Measurements from ENCODE around the gene MEMO1.

- TF ChIP-seq, protein P1, sequence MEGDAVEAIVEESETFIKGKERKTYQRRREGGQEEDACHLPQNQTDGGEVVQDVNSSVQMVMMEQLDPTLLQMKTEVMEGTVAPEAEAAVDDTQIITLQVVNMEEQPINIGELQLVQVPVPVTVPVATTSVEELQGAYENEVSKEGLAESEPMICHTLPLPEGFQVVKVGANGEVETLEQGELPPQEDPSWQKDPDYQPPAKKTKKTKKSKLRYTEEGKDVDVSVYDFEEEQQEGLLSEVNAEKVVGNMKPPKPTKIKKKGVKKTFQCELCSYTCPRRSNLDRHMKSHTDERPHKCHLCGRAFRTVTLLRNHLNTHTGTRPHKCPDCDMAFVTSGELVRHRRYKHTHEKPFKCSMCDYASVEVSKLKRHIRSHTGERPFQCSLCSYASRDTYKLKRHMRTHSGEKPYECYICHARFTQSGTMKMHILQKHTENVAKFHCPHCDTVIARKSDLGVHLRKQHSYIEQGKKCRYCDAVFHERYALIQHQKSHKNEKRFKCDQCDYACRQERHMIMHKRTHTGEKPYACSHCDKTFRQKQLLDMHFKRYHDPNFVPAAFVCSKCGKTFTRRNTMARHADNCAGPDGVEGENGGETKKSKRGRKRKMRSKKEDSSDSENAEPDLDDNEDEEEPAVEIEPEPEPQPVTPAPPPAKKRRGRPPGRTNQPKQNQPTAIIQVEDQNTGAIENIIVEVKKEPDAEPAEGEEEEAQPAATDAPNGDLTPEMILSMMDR (IDR thresholded peaks at IDR 0.05; ENCODE audit: poor library complexity), result no peak
- no peak for TF ChIP-seq EZH2 (IDR thresholded peaks at IDR 0.05; ENCODE audit: borderline replicate concordance)
These were observed 133.8 kb downstream of the MEMO1 start for GRCh38 chr2:31877008-31877407.

All from hepatocyte (in vitro differentiated cells).